ENCODE data around the gene TNFRSF6B.
A peak's percentile ranks its signal among the peaks of the same experiment; 100 is the strongest.

TNFRSF6B gene

DNA sequence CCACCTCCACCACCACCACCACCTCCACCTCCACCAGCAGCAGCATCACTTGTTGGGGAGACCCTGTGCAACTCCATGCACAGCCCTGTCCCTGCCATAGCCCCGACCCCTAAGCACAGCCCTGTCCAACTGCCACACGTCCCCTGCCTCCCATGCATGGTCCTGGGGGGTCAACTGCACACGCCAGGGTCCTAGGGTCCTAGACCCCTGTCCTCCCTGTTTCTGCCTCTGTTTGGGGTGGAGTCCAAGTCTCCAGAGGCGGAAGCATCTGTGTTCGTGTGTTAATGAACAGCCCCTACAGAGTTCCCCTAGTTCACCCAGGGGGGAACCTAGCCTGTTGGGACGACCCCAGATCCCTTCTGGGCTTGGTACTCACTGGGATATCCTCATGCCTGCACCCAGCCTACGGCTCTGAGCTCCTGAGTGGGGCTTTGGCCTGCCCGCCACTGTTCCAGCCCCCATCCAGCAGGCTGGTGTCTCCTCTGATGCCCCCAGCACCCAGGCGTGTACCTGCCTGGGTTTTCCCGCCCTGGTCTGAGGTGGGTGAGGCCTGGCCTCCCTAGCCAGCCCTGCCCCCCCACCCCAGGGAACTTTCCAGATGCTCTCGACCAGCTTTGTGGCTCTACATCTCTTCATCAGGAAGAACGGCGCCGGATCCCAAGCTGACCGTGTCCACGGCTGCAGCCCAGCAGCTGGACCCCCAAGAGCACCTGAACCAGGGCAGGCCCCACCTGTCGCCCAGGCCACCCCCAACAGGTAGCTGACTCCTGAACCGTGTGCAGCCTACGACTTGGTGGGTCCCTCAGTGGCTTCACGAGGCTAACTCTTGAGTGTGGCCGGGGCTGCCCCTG is 2.5 kb upstream of the TNFRSF6B start:
- no peak overlapping the region for H3K27ac ChIP-seq (replicated peaks; ENCODE audit: low read length)
- no peak overlapping the region for H3K4me2 ChIP-seq (ENCODE audit: insufficient read depth, low read length, poor library complexity, severe bottlenecking)
- H4K8ac ChIP-seq (ENCODE audit: low read depth, low read length): no peak overlapping the region
- H3K9ac ChIP-seq (ENCODE audit: low read depth, low read length, poor library complexity): no peak overlapping the region
- H3K27me3 ChIP-seq (ENCODE audit: control insufficient read depth in 3 of 3, insufficient read depth in 3 of 3, low read depth in 1 of 3, low read length in 3 of 3): no peaks in the 10 kb centered on the region
- no peak overlapping the region for H3K14ac ChIP-seq (ENCODE audit: low read length)
- H3K18ac ChIP-seq (ENCODE audit: low read length): no peak overlapping the region
- no peak overlapping the region for H2AFZ ChIP-seq (ENCODE audit: low read length)
- no peak overlapping the region for H3K4ac ChIP-seq (ENCODE audit: low read length)
- no peak overlapping the region for H2BK120ac ChIP-seq (ENCODE audit: low read depth, low read length)
- H3K4me1 ChIP-seq (ENCODE audit: control insufficient read depth in 2 of 2, insufficient read depth in 1 of 2, low read depth in 1 of 2, low read length in 2 of 2): peaks cover 0 to 14% of the 10 kb centered on the region in 2 donors
- no peak overlapping the region for H2BK12ac ChIP-seq (ENCODE audit: low read length)
- H3K79me1 ChIP-seq (ENCODE audit: low read depth, low read length): peaks cover 6% of the 10 kb centered on the region
- no peak for DNase-seq (ENCODE audit: low spot score)
- no peak overlapping the region for H3K23ac ChIP-seq (ENCODE audit: low read depth, low read length, poor library complexity)
- no peak overlapping the region for H4K91ac ChIP-seq (ENCODE audit: low read depth, low read length, poor library complexity)
- no peak overlapping the region for H2BK15ac ChIP-seq (ENCODE audit: low read length)
- H3K4me3 ChIP-seq (ENCODE audit: low read length in 2 of 2): no peak overlapping the region
- H2AK5ac ChIP-seq (ENCODE audit: low read depth, low read length): peak overlapping the region; percentile 1
- WGBS, 2 donors (ENCODE audit: extremely low coverage in 2 of 2, insufficient read length in 2 of 2, insufficient replicate concordance in 1 of 2): no CpG with 5 or more reads among the region's 21 CpGs
- H3K36me3 ChIP-seq (replicated peaks in 1 of 2; ENCODE audit: control insufficient read depth in 2 of 2, insufficient read depth in 2 of 2, low read length in 2 of 2): peaks cover 0 to 47% of the 10 kb centered on the region in 2 donors
- H2BK5ac ChIP-seq (ENCODE audit: low read length): no peak overlapping the region
- peaks cover 0 to 2% of the 10 kb centered on the region in 2 donors for H3K9me3 ChIP-seq (replicated peaks in 1 of 2; ENCODE audit: control insufficient read depth in 2 of 2, insufficient read depth in 1 of 2, low read depth in 1 of 2, low read length in 2 of 2)

DNA sequence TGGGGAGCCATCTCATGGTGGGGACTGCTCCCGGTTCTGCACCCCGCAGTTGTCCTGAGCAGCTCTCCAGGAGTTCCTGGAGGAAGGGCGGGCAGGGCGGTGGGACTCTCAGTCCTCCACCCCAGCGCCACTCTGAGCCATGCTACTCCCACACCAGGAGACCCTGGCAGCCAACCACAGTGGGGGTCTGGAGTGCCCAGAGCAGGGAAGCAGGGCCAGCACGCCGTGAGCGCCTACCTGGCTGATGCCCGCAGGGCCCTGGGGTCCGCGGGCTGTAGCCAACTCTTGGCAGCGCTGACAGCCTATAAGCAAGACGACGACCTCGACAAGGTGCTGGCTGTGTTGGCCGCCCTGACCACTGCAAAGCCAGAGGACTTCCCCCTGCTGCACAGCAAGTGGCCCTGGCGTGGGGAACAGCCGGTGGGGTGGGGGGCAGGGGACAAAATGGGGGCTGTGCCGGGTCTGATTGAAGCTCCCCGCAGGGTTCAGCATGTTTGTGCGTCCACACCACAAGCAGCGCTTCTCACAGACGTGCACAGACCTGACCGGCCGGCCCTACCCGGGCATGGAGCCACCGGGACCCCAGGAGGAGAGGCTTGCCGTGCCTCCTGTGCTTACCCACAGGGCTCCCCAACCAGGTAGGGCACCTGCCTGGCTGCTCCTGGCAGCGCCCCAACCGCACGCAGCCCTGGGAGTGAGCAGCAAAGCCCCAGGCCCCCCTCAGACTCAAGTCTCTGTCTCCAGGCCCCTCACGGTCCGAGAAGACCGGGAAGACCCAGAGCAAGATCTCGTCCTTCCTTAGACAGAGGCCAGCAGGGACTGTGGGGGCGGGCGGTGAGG is 1.6 kb upstream of the TNFRSF6B start:
- no peak overlapping the region for H3K27ac ChIP-seq (replicated peaks; ENCODE audit: low read length)
- H2AK5ac ChIP-seq (ENCODE audit: low read depth, low read length): peak overlapping the region; percentile 56
- no peak overlapping the region for H3K4me3 ChIP-seq (ENCODE audit: low read length in 2 of 2)
- H2BK15ac ChIP-seq (ENCODE audit: low read length): no peak overlapping the region
- peaks cover 0 to 2% of the 10 kb centered on the region in 2 donors for H3K9me3 ChIP-seq (replicated peaks in 1 of 2; ENCODE audit: control insufficient read depth in 2 of 2, insufficient read depth in 1 of 2, low read depth in 1 of 2, low read length in 2 of 2)
- no peak overlapping the region for H3K18ac ChIP-seq (ENCODE audit: low read length)
- H3K4me1 ChIP-seq (ENCODE audit: control insufficient read depth in 2 of 2, insufficient read depth in 1 of 2, low read depth in 1 of 2, low read length in 2 of 2): peaks cover 6 to 14% of the 10 kb centered on the region in 2 donors
- H3K23ac ChIP-seq (ENCODE audit: low read depth, low read length, poor library complexity): peak overlapping the region; percentile 89
- no peak overlapping the region for H3K14ac ChIP-seq (ENCODE audit: low read length)
- no peak overlapping the region for H4K91ac ChIP-seq (ENCODE audit: low read depth, low read length, poor library complexity)
- H3K36me3 ChIP-seq (replicated peaks in 1 of 2; ENCODE audit: control insufficient read depth in 2 of 2, insufficient read depth in 2 of 2, low read length in 2 of 2): peaks cover 0 to 47% of the 10 kb centered on the region in 2 donors
- H2BK5ac ChIP-seq (ENCODE audit: low read length): no peak overlapping the region
- WGBS, 2 donors (ENCODE audit: extremely low coverage in 2 of 2, insufficient read length in 2 of 2, insufficient replicate concordance in 1 of 2): no CpG with 5 or more reads among the region's 37 CpGs
- H4K8ac ChIP-seq (ENCODE audit: low read depth, low read length): no peak overlapping the region
- H3K79me1 ChIP-seq (ENCODE audit: low read depth, low read length): peaks cover 6% of the 10 kb centered on the region
- H3K9ac ChIP-seq (ENCODE audit: low read depth, low read length, poor library complexity): no peak overlapping the region
- H3K27me3 ChIP-seq (ENCODE audit: control insufficient read depth in 3 of 3, insufficient read depth in 3 of 3, low read depth in 1 of 3, low read length in 3 of 3): no peaks in the 10 kb centered on the region
- no peak overlapping the region for H3K4me2 ChIP-seq (ENCODE audit: insufficient read depth, low read length, poor library complexity, severe bottlenecking)
- H3K4ac ChIP-seq (ENCODE audit: low read length): no peak overlapping the region
- peak overlapping the region; percentile 1 for H2BK12ac ChIP-seq (ENCODE audit: low read length)
- no peak overlapping the region for H2AFZ ChIP-seq (ENCODE audit: low read length)
- no peak for DNase-seq (ENCODE audit: low spot score)
- H2BK120ac ChIP-seq (ENCODE audit: low read depth, low read length): no peak overlapping the region

GRCh38 chr20:63695424-63696305 is 787 bp upstream of the TNFRSF6B start:
- Histone ChIP-seq H3K4me2 (ENCODE audit: insufficient read depth, low read length, poor library complexity, severe bottlenecking) (no peak overlapping the region), H4K8ac (ENCODE audit: low read depth, low read length) (no peak overlapping the region), H3K18ac (ENCODE audit: low read length) (peak overlapping the region; percentile 48), H2BK120ac (ENCODE audit: low read depth, low read length) (no peak overlapping the region), H3K4me3 (ENCODE audit: low read length in 2 of 2) (no peak overlapping the region), H3K23ac (ENCODE audit: low read depth, low read length, poor library complexity) (peak overlapping the region; percentile 100), H3K4ac (ENCODE audit: low read length) (no peak overlapping the region), H2BK12ac (ENCODE audit: low read length) (peak overlapping the region; percentile 1), H3K27me3 (ENCODE audit: control insufficient read depth in 3 of 3, insufficient read depth in 3 of 3, low read depth in 1 of 3, low read length in 3 of 3) (no peaks in the 10 kb centered on the region), H3K14ac (ENCODE audit: low read length) (peak overlapping the region; percentile 71), H2BK5ac (ENCODE audit: low read length) (no peak overlapping the region), H2AK5ac (ENCODE audit: low read depth, low read length) (peak overlapping the region; percentile 56), H3K79me1 (ENCODE audit: low read depth, low read length) (peaks cover 6% of the 10 kb centered on the region), H3K9me3 (replicated peaks in 1 of 2; ENCODE audit: control insufficient read depth in 2 of 2, insufficient read depth in 1 of 2, low read depth in 1 of 2, low read length in 2 of 2) (peaks cover 0 to 2% of the 10 kb centered on the region in 2 donors), H3K9ac (ENCODE audit: low read depth, low read length, poor library complexity) (no peak overlapping the region), H2BK15ac (ENCODE audit: low read length) (no peak overlapping the region), H3K4me1 (ENCODE audit: control insufficient read depth in 2 of 2, insufficient read depth in 1 of 2, low read depth in 1 of 2, low read length in 2 of 2) (peaks cover 7 to 14% of the 10 kb centered on the region in 2 donors), H4K91ac (ENCODE audit: low read depth, low read length, poor library complexity) (peak overlapping the region; percentile 53), H3K27ac (replicated peaks; ENCODE audit: low read length) (no peak overlapping the region), H3K36me3 (replicated peaks in 1 of 2; ENCODE audit: control insufficient read depth in 2 of 2, insufficient read depth in 2 of 2, low read length in 2 of 2) (peaks cover 0 to 47% of the 10 kb centered on the region in 2 donors), H2AFZ (ENCODE audit: low read length) (no peak overlapping the region)
- WGBS, 2 donors (ENCODE audit: extremely low coverage in 2 of 2, insufficient read length in 2 of 2, insufficient replicate concordance in 1 of 2): no CpG with 5 or more reads among the region's 25 CpGs
- no peak for DNase-seq (ENCODE audit: low spot score)
